Measurements from ENCODE around the gene FMO2. TPM values are rescaled to one million over a fixed set of nuclear protein-coding genes. Genes with fewer than 3 reads are reported as not detected.

The FMO2 gene
- total RNA-seq, 2 experiments from 2014 or later, result not detected

DNA sequence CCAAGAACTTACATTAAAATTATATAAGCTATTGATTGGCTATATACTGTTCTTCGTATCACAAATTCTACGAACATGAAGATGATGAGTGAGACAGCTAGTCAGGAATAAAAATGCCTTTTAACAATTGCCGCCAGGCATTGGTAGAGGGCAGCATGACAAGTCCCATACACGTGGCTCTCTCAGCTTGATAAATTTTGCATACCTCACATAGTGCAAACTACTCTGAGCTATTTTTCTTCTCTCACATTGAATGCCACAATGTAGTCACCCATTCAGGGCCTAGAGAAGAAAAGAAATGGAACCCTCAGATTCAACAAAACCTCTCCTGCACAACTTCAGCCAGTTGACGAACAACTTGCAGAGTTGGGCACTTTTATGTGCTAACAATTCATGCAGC is 27.0 kb upstream of the FMO2 start:
- intact Hi-C loops (cut with micrococcal nuclease), result no loop called here

DNA sequence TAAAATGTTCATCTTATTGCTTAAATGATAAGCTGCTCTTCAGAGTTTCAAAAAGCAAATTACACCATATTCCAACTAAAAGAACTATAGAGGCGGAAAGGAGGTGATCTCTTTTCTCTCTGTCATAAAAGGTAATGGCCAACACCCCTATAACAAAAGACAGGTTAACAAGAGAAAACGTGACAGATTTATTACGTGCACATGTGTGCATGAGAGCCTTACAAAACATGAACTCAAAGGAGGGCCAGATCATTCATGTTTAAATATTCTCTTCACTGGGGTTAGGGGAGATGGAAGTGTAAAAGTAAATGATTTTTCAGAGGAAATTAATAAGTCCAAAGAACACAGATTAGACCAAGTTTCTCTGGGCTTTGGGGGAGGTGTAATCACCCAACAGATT is 26.5 kb upstream of the FMO2 start:
- no peaks in the 10 kb centered on the region for H3K9me3 Mint-ChIP-seq
- no peak for DNase-seq
- no peaks in the 10 kb centered on the region for H3K36me3 Mint-ChIP-seq (ENCODE audit: low read depth)
- H3K4me1 Mint-ChIP-seq (ENCODE audit: low read depth), result no peaks in the 10 kb centered on the region
- H3K27ac Mint-ChIP-seq, result no peak overlapping the region
- H3K27me3 Mint-ChIP-seq (ENCODE audit: low read depth), result peaks cover 1% of the 10 kb centered on the region
- no peak overlapping the region for H3K4me3 Mint-ChIP-seq
- CTCF ChIA-PET, result no interaction called here
- intact Hi-C loops (cut with micrococcal nuclease), result no loop called here

More for the DNA sequence above, 27.0 kb upstream of the FMO2 start:
- DNase-seq, result no peak
- Mint-ChIP-seq H3K36me3 (ENCODE audit: low read depth) (no peaks in the 10 kb centered on the region), H3K4me1 (ENCODE audit: low read depth) (no peaks in the 10 kb centered on the region), H3K27ac (no peak overlapping the region), H3K27me3 (ENCODE audit: low read depth) (no peaks in the 10 kb centered on the region), H3K9me3 (no peaks in the 10 kb centered on the region), H3K4me3 (no peak overlapping the region)
- CTCF ChIA-PET, result no interaction called here

DNA sequence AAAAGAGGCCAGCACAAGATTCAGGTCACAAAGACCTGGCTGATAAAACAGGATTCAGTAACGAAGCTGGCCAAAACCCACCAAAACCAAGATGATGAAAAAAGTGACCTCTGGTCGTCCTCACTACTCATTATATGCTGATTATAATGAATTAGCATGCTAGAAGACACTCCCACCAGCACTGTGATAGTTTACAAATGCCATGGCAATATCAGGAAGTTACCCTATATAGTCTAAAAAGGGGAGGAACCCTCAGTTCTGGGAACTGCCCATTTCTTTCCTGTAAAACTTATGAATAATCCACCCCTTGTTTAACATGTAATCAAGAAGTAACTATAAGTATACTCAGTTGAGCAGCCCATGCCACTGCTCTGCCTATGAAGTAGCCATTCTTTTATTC is 26.0 kb upstream of the FMO2 start:
- no peak for DNase-seq
- peaks cover 1% of the 10 kb centered on the region for H3K27me3 Mint-ChIP-seq (ENCODE audit: low read depth)
- intact Hi-C loops (cut with micrococcal nuclease), result no loop called here
- no peak overlapping the region for H3K4me3 Mint-ChIP-seq
- no peaks in the 10 kb centered on the region for H3K36me3 Mint-ChIP-seq (ENCODE audit: low read depth)
- CTCF ChIA-PET, result interaction anchor here (1.3 kb wide), 1 partner anchor 20 kb away, joined by 4 read pairs; no protein-coding TSS in a partner anchor
- no peaks in the 10 kb centered on the region for H3K4me1 Mint-ChIP-seq (ENCODE audit: low read depth)
- no peak overlapping the region for H3K27ac Mint-ChIP-seq
- H3K9me3 Mint-ChIP-seq, result no peaks in the 10 kb centered on the region

DNA sequence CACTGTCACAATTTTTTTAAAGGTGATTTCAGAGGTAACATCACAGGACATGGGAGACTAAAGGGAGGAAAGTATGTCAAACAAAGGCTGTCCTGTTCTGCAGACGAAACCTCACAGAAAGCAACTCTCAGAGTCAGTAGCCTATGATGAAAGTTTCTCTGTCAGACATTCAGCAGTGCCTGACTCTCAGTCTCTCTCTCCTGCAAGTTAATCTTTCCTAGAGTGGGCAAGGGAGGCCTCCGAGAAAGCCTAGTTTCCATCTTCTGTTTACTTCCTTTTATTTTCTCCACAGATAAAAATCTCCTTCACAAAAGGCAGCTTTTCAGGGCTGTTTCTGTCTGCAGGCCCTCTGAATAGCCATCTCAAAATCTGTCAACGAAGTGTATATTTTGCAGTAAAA is 24.9 kb upstream of the FMO2 start:
- no peak overlapping the region for H3K27ac Mint-ChIP-seq
- no peaks in the 10 kb centered on the region for H3K36me3 Mint-ChIP-seq (ENCODE audit: low read depth)
- CTCF ChIA-PET, result interaction anchor here (1.3 kb wide), 1 partner anchor 19 kb away, joined by 4 read pairs; no protein-coding TSS in a partner anchor
- H3K9me3 Mint-ChIP-seq, result no peaks in the 10 kb centered on the region
- intact Hi-C loops (cut with micrococcal nuclease), result no loop called here
- H3K4me3 Mint-ChIP-seq, result no peak overlapping the region
- no peaks in the 10 kb centered on the region for H3K4me1 Mint-ChIP-seq (ENCODE audit: low read depth)
- no peak for DNase-seq
- peaks cover 1% of the 10 kb centered on the region for H3K27me3 Mint-ChIP-seq (ENCODE audit: low read depth)

DNA sequence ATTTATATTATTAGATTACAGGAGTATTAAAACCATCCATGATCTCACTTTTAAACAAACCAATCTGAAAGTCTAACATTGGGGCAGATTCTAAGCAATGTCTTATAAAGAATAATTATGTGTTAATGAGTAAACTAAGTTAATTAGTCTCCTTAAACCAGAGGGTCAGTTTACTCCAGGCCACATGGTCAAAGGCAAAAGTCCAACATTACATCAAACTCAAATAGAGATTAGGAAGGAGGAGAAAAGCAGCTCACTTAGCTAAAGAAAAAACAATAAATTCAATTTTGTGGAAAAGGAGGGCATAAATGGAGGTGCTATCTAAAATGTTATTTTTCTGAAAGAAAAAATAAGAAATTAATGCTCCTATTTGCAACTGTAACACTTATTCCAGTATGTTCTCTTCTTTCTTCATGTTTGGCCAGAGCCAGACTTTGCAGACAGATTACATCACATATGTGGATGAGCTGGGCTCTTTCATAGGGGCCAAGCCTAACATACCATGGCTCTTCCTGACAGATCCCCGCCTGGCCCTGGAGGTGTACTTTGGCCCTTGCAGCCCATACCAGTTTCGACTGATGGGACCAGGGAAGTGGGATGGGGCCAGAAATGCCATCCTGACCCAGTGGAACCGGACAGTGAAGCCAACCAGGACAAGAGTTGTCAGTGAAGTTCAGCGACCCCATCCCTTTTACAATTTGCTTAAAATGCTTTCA is 24.3 kb upstream of the FMO2 start:
- H3K9me3 Mint-ChIP-seq, result no peaks in the 10 kb centered on the region
- H3K36me3 Mint-ChIP-seq (ENCODE audit: low read depth), result no peaks in the 10 kb centered on the region
- H3K27me3 Mint-ChIP-seq (ENCODE audit: low read depth), result peaks cover 1% of the 10 kb centered on the region
- H3K4me3 Mint-ChIP-seq, result no peak overlapping the region
- intact Hi-C loops (cut with micrococcal nuclease), result no loop called here
- CTCF ChIA-PET, result no interaction called here
- H3K27ac Mint-ChIP-seq, result no peak overlapping the region
- DNase-seq, result no peak
- no peaks in the 10 kb centered on the region for H3K4me1 Mint-ChIP-seq (ENCODE audit: low read depth)

DNA sequence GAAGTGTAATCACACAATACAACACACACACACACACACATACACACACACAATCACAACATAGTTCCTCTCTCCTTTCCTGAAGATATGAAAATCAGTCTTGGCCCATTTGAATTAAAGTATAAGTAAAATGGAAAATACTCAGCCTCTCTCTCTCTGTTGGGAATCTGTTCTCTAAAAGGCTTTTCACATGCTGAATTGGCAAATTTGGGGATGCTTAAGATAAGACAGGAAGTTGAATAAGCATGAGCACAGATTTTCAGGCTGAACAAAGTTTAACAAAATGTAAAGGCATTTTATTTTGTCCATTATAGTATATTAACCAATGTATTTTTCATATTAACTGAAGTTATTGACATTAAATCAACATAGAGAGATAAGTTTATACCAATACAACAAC is 23.7 kb upstream of the FMO2 start:
- CTCF ChIA-PET, result no interaction called here
- Mint-ChIP-seq H3K27ac (no peak overlapping the region), H3K9me3 (no peaks in the 10 kb centered on the region), H3K4me3 (no peak overlapping the region), H3K4me1 (ENCODE audit: low read depth) (no peaks in the 10 kb centered on the region), H3K27me3 (ENCODE audit: low read depth) (peaks cover 1% of the 10 kb centered on the region), H3K36me3 (ENCODE audit: low read depth) (no peaks in the 10 kb centered on the region)
- intact Hi-C loops (cut with micrococcal nuclease), result no loop called here
- no peak for DNase-seq

DNA sequence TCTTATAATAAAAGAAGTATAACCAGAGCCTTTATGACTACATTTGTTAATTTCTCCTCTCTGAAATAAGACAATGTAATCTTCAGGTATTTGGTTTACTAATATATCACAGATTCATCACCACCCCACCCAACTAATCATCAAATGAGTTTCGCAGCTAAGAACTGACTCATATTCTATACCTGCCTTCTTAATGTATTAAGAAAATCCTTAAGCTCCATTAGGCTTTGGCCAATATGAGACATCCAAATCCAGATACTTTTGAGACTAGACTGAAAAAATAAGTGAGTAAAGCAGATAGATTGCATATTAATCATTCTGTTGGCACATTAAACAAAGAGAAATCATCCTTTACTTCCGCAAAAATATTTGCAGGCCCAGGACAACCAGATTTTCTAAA is 18.7 kb upstream of the FMO2 start:
- Mint-ChIP-seq H3K36me3 (ENCODE audit: low read depth) (no peaks in the 10 kb centered on the region), H3K27me3 (ENCODE audit: low read depth) (peaks cover 16% of the 10 kb centered on the region), H3K4me1 (ENCODE audit: low read depth) (no peaks in the 10 kb centered on the region), H3K4me3 (no peak overlapping the region), H3K9me3 (no peaks in the 10 kb centered on the region), H3K27ac (no peak overlapping the region)
- intact Hi-C loops (cut with micrococcal nuclease), result no loop called here
- CTCF ChIA-PET, result no interaction called here
- DNase-seq, result no peak

DNA sequence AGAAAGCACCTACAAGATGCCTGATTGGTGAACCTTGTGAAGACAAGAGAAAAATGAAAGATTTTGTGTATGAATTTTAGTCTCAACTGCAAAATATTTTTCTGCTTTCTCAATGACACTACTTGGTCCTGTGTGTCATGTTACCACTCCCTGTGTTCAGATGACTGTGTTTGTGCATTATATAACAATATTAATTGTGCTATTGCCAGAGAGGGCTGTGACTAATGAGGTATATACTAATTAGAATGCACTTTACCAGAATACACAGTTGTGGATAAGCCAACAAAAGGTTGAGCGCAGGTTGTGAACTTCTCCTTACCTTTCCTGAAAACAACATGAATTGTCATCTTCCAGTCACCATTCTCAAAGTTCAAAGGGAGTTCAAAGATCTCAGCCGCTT is 17.3 kb upstream of the FMO2 start:
- Mint-ChIP-seq H3K27me3 (ENCODE audit: low read depth) (peaks cover 16% of the 10 kb centered on the region), H3K36me3 (ENCODE audit: low read depth) (no peaks in the 10 kb centered on the region), H3K4me1 (ENCODE audit: low read depth) (no peaks in the 10 kb centered on the region), H3K4me3 (no peak overlapping the region), H3K27ac (no peak overlapping the region), H3K9me3 (no peaks in the 10 kb centered on the region)
- intact Hi-C loops (cut with micrococcal nuclease), result no loop called here
- no peak for DNase-seq
- CTCF ChIA-PET, result no interaction called here

DNA sequence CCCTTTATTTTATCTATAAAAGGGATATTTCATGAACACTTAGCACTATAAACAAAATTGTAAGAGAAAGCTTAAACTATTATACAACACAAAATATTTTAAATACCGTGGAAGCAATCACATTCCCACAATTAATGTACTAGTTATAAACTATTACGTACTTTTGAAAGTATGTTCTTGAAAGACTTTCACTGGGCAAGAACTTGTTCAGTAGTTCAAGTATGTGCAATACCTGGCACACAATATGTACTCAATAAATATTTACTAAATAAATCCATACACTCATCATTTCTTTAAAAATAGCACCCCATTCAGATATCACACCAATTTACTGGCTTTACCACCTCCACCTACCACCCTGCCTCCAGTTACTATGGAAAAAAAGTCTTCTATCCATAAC is 12.6 kb upstream of the FMO2 start:
- Mint-ChIP-seq H3K4me3 (no peak overlapping the region), H3K4me1 (ENCODE audit: low read depth) (no peaks in the 10 kb centered on the region), H3K27me3 (ENCODE audit: low read depth) (peaks cover 24% of the 10 kb centered on the region), H3K27ac (no peak overlapping the region), H3K36me3 (ENCODE audit: low read depth) (no peaks in the 10 kb centered on the region), H3K9me3 (no peaks in the 10 kb centered on the region)
- intact Hi-C loops (cut with micrococcal nuclease), result no loop called here
- CTCF ChIA-PET, result no interaction called here
- no peak for DNase-seq

DNA sequence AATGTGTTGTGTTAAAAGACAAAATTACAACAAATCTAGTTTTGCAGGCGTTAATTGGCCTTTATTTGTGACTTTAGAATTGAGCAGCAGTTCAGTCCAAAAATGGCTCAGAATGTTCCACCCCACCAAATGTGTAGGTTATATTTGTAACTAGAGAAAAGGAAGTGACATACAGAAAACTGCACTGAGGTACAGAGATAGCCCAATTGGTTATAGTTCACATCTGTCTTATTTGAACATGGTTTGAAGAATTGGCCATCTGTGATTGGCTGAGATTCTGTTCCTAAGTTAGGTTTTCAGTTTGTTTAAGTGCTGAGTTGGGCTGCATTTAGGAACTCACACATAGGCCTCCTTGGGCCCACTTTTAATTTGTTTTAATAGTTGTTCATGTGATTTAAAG is 12.0 kb upstream of the FMO2 start:
- H3K4me1 Mint-ChIP-seq (ENCODE audit: low read depth), result no peaks in the 10 kb centered on the region
- no peak overlapping the region for H3K27ac Mint-ChIP-seq
- CTCF ChIA-PET, result no interaction called here
- peaks cover 24% of the 10 kb centered on the region for H3K27me3 Mint-ChIP-seq (ENCODE audit: low read depth)
- no peaks in the 10 kb centered on the region for H3K9me3 Mint-ChIP-seq
- no peaks in the 10 kb centered on the region for H3K36me3 Mint-ChIP-seq (ENCODE audit: low read depth)
- H3K4me3 Mint-ChIP-seq, result no peak overlapping the region
- intact Hi-C loops (cut with micrococcal nuclease), result no loop called here
- DNase-seq, result no peak

DNA sequence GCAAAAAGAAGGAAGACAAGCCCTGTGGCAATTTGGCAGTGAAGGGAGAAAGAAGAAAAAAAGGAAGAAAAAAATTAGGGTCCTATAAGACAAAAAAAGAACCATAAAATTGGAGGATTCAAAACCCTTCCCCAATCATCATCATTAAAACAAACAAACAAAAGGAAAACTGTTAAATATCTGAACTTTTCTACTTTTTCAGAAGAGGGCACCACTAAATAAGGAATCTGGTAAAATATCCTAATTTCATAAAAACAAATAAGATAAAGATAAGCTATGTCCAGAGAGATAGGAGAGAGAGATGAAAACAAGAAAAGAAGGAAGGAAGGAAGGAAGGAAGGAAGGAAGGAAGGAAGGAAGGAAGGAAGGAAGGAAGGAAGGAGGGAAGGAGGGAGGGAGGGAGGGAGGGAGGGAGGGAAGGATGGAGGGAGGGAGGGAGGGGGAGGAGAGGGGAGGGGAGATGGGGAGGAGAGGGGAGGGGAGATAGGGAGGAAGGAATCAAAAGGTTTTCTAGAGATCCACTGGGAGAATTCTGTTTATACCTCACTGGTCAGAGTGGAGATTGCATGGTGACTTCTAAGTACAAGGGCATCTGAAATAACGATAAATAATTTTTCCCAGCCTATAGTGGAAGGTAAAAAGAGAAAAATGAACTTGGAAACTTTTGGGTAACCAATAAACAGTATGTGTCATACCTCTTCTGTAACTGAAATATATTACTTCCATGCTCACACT is 10.4 kb upstream of the FMO2 start:
- no peaks in the 10 kb centered on the region for H3K4me1 Mint-ChIP-seq (ENCODE audit: low read depth)
- no peak overlapping the region for H3K4me3 Mint-ChIP-seq
- CTCF ChIA-PET, result interaction anchor here (0.7 kb wide), 1 partner anchor 49 kb away, joined by 3 read pairs; no protein-coding TSS in a partner anchor
- H3K27ac Mint-ChIP-seq, result no peak overlapping the region
- intact Hi-C loops (cut with micrococcal nuclease), result no loop called here
- peaks cover 14% of the 10 kb centered on the region for H3K27me3 Mint-ChIP-seq (ENCODE audit: low read depth)
- no peaks in the 10 kb centered on the region for H3K36me3 Mint-ChIP-seq (ENCODE audit: low read depth)
- no peaks in the 10 kb centered on the region for H3K9me3 Mint-ChIP-seq
- no peak for DNase-seq

DNA sequence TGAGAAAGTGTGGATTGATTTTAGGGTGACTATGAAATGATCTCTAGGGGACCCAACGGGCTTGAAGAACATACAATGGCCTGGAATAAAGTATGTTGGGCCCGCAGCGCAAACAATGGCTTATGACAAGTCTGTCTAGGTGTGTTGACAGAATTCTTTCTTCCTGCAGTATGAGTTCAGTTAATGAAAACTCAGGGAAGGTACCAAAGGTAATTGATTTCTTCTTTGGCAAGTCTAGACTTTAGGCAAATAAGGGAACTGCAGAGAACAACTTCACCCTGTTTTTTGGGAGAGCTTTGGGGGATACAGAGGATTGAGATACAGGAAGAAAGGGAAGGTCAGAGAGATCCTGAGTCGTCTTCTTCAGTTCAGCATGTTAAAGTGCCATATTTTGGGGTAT is 7.8 kb upstream of the FMO2 start:
- CTCF ChIA-PET, result no interaction called here
- Mint-ChIP-seq H3K4me3 (no peak overlapping the region), H3K9me3 (no peaks in the 10 kb centered on the region), H3K36me3 (ENCODE audit: low read depth) (no peaks in the 10 kb centered on the region), H3K27me3 (ENCODE audit: low read depth) (peaks cover 10% of the 10 kb centered on the region), H3K27ac (no peak overlapping the region), H3K4me1 (ENCODE audit: low read depth) (no peaks in the 10 kb centered on the region)
- intact Hi-C loops (cut with micrococcal nuclease), result no loop called here
- DNase-seq, result no peak

Data from activated naive CD4-positive, alpha-beta T cell treated with anti-CD3 and anti-CD28 coated beads for 36 hours (primary cell).